Forelimb muscle (tissue), 1 donor: ENCODE data around the gene MMP17. TPM values are rescaled to one million over a fixed set of nuclear protein-coding genes. Genes with fewer than 3 reads are reported as not detected.
"Not testable (repeated sequence)": the region's sequence is repeated elsewhere in the genome, so short reads cannot be mapped to it uniquely, and the experiment has no call there.

Source experiments
- DNase-seq: peaks from one replicate; pipeline ENCODE4 v3.0.0-alpha.2; 2013; ENCODE audit warnings: low read depth
- polyA plus RNA-seq: library from polyadenylated mRNA; unstranded; fragments of 120-200 nt; gene quantifications from one replicate; pipeline ENCODE4 v1.2.1, GENCODE V29; 2013; ENCODE audit not compliant: insufficient read length

MMP17 gene
- polyA plus RNA-seq, 1 donor: 4.2 TPM

GRCh38 chr12:131863711-131864396 is 35.7 kb downstream of the MMP17 start:
- no peak for DNase-seq

DNA sequence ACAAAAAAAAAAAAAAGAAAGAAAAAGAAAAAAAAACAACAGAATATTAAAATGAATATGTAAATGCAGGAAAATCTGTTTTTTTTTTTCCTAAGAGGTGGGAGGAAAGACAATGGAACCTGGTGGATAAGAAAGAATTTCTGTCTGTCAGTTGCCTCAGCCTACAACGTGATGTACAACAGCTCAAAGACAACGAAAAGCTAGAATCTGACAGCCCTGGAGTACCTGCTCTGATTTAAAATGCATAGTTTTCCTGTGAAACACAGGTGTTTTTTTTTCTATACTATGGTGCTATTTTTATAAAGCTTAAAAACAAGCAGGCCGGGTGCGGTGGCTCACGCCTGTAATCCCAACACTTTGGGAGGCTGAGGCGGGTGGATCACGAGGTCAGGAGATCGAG is 36.3 kb downstream of the MMP17 start:
- no peak for DNase-seq

- DNase-seq: no peak
These were observed 37.1 kb downstream of the MMP17 start for GRCh38 chr12:131865180-131865875.

DNA sequence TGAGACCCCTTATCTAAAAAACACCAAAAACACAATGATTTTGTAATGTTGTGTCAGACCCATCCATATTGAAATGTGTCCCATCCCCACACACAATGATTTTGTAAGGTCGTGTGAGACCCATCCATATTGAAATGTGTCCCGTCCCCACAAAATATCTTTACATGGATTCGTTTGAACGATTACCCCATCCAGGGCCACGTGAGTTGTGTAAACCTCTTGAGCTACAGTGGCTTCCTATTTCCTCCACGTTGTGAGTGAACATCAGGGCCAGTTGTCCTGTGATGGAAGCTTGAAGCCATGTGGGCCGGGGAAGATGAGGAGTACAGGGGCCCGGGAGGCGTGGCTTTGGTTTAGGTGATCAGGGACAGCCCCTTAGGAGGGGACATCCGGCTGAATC is 39.3 kb downstream of the MMP17 start:
- DNase-seq: no peak

GRCh38 chr12:131867891-131868675 is 39.9 kb downstream of the MMP17 start:
- DNase-seq: no peak

- no peak for DNase-seq
These were observed 41.8 kb downstream of the MMP17 start for GRCh38 chr12:131869871-131870418.

DNA sequence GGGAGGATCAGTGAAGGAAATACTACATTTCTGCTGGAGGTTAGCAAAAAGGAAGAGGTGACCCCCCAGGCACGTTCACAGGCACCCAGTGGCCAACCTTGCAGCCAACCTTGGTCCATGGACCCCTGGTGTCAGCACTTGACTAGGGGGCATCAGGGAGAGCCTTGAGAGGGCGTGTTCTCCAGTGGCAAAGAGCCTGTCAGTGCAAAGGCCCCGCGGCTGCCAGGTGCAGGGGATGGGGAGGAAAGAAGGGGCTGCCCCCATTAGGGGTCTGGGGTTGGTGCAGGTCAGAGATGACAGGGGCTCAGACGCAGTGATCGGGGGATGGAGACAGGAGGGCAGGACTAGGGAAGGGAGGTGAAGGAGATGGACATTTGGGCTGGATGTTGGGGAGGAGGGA is 43.5 kb downstream of the MMP17 start:
- DNase-seq: no peak

DNA sequence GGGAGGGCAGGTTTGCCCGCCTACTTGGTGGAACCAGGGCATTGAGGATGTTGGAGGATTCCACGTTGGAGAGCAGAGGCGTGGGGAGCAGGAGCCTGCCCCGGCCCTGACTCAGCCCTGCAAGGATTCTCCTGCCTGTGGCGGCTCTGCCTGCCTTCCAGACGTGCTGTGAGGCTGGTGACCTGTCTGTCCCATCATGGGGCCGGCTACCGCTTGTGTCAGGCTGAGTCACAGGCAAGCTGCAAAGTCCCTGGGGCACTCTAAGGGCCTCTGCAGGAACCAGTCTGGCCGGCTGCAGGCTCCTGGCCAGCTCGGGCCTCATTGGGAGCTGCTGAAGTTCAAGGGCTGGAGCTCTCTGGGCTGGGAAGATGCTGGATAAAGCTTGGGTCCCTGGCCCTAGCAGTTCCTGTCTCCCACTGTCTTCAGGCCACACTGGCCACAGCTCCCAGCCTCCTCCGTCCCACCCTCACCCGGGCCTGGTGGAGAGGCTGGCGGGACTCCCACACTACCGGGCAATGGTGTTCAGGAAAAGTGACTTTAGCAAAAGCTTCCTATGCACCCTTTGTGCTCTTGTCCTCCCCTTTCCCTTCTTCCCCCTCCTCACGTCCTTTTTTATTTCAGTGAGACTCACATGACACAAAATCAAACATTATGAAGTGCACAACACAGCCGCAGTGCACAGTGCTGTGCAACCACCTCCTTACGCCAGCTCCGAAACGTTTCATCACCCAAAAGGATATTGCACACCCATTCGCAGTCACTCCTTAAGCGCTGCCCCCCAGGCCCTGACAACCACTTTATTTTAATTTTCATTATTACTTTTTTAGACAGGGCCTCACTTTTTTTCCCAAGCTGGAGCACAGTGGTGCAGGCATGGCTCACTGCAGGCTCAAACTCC is 44.2 kb downstream of the MMP17 start:
- no peak for DNase-seq

DNA sequence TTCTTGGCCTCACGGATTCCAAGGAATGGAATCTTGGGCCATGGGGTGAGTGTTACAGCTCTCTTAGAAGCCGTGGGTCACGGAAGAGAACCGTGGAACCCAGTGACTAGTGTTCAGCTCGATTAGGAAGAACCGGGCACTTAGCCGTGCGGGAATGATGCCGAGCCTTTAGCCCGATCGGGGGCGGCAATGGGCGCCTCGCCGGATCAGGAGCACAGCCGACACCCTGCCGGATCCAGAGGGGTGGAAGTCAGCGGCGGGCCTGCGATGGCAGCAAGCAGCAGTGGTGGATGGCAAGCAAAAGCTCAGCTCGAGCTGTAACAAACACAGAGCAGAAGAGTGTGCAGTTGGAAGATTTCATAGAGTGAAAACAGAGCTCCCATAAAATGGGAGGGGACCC is 45.1 kb downstream of the MMP17 start:
- no peak for DNase-seq

DNA sequence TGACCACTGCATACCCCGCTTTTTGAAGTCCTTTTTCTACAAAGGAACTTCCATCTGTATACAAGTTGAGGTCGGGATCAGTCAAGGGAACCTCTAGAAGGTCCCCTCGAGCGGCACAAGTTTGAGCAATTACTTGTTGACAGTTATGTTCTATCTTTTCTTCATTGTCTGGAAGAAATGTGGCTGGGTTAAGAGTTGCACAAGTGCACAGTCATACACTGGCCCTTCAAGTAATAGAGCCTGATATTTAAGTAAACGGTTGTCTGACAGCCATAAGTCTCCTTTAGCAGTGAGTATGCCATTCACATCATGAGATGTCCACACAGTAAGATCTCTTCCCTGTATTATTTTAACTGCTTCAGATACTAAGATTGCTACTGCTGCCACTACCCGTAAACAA is 46.8 kb downstream of the MMP17 start:
- DNase-seq: not testable (repeated sequence)

- DNase-seq: not testable (repeated sequence)
These were observed 49.0 kb downstream of the MMP17 start for GRCh38 chr12:131877216-131877615.

- DNase-seq: not testable (repeated sequence)
These were observed 50.2 kb downstream of the MMP17 start for GRCh38 chr12:131878436-131878835.

- no peak for DNase-seq
These were observed 54.8 kb downstream of the MMP17 start for GRCh38 chr12:131882804-131883520.

- no peak for DNase-seq
These were observed 55.3 kb downstream of the MMP17 start for GRCh38 chr12:131883521-131883900.

GRCh38 chr12:131885076-131885475 is 56.9 kb downstream of the MMP17 start:
- DNase-seq: not testable (repeated sequence)

DNA sequence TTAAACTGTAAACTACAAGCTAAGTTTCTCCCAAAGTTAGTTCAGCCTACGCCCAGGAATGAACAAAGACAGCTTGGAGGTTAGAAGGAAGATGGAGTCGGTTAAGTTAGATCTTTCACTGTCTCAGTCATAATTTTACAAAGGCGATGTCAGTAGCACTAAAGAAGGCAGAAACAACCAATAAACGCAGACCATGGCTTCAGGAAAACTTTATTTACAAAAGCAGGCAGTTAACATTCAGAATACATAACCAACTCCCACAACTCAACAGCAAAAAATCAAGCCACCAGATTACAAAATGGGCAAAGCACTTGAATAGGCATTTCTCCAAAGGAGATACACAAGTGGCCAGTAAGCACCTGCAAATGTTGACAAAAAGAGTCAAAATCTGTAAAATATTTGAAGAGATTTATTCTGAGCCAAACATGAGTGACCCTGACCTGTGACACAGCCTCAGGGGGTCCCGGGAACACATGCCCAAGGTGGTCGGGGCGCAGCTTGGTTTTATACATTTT is 57.4 kb downstream of the MMP17 start:
- no peak for DNase-seq

DNA sequence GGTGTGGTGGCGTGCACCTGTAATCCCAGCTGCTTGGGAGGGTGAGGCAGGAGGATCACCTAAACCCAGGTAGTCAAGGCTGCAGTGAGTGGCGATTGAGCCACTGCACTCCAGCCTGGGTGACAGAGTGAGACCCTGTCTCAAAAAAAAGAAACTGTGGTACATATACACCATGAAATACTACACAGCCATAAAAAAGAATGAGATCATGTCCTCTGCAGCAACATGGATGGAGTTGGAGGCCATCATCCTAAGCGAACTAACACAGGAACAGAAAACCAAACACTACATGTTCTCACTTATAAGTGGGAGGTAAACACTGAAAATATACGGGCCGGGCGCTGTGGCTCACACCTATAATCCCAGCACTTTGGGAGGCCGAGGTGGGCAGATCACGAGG is 63.5 kb downstream of the MMP17 start:
- not testable (repeated sequence) for DNase-seq

GRCh38 chr12:131892711-131893604 is 64.8 kb downstream of the MMP17 start:
- DNase-seq: no peak

DNA sequence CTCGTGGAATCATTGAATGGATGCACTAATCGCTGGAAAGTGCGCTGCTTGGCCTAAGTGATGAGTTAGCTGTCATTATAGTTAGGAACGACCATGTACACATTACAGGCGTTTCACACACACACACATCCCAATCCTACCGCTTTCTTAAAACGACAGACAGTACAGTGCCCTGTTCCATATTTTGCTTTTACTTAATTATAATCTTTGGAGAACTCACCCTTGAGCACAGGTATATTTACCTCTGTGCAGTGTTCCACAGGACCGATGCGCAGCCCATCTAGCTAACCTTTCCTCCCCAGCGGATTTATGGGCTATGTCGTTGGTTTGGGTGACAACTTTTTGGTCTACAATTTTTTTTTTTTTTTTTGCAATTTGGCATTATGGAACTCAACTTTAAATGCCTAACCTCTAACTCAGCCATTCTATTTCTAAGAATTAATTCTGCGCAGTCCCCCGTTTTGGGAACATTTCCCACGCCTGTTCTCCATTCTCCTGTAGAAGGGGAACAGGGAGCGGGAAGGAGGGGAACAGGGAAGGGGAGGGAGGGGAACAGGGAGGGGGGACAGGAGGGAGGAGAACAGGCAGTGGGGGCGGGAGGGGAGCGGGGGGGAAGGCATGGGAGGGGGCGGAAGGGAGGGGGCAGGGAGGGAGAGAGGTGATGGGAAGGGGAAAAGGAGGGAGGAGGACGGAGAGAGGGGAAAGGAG is 65.6 kb downstream of the MMP17 start:
- DNase-seq: no peak
